GM23338 (cell line): ENCODE results near the gene AHDC1. TPM values are rescaled to one million over a fixed set of nuclear protein-coding genes. Genes with fewer than 3 reads are reported as not detected.
A peak's percentile ranks its signal among the peaks of the same experiment; 100 is the strongest.

Experiments used
- ATAC-seq: fragments of 200-7000 bp; cut with Tn5 transposase; 3 replicates; pipeline ENCODE4 v1.9.1; 2020
- DNase-seq: peaks from one replicate; pipeline ENCODE4 v3.0.0-alpha.2; 2015; ENCODE audit warnings: low spot score
- H2AFZ ChIP-seq: fragments of 200-600 bp; sonication (generic); 2 replicates; pipeline ENCODE4 v1.8.0; 2016; ENCODE audit warnings: antibody characterized with exemption, mild to moderate bottlenecking, moderate library complexity
- H3F3A ChIP-seq: fragments of 200-600 bp; sonication (generic); replicated peaks from 2 replicates; pipeline ENCODE4 v1.8.0; 2017; ENCODE audit warnings: antibody characterized with exemption, mixed run types, low read depth
- H3K27ac ChIP-seq: fragments of 200-600 bp; sonication (generic); 2 replicates; pipeline ENCODE4 v1.6.1; 2016; ENCODE audit warnings: low read depth
- H3K27me3 ChIP-seq: fragments of 200-600 bp; sonication (generic); 2 replicates; pipeline ENCODE4 v1.8.0; 2016; ENCODE audit warnings: mild to moderate bottlenecking, mixed run types, moderate library complexity; ENCODE audit not compliant: insufficient read depth
- H3K36me3 ChIP-seq: fragments of 200-600 bp; sonication (generic); 2 replicates; pipeline ENCODE4 v1.8.0; 2016; ENCODE audit warnings: mild to moderate bottlenecking; ENCODE audit not compliant: insufficient read depth
- H3K4me1 ChIP-seq: fragments of 200-600 bp; sonication (generic); 2 replicates; pipeline ENCODE4 v1.8.0; 2016; ENCODE audit warnings: mild to moderate bottlenecking, moderate library complexity; ENCODE audit not compliant: insufficient read depth
- H3K4me2 ChIP-seq: fragments of 200-600 bp; sonication (generic); 2 replicates; pipeline ENCODE4 v1.7.1; 2017; ENCODE audit warnings: mixed run types
- H3K4me3 ChIP-seq: fragments of 200-600 bp; sonication (generic); 2 replicates; pipeline ENCODE4 v1.6.1; 2016; ENCODE audit warnings: mixed run types
- H3K79me2 ChIP-seq: fragments of 200-600 bp; sonication (generic); replicated peaks from 2 replicates; pipeline ENCODE4 v1.8.0; 2017; ENCODE audit warnings: mild to moderate bottlenecking; ENCODE audit not compliant: insufficient read depth
- H3K9me2 ChIP-seq: fragments of 200-600 bp; sonication (generic); 2 replicates; pipeline ENCODE4 v1.8.0; 2017; ENCODE audit not compliant: insufficient read depth
- H4K20me1 ChIP-seq: fragments of 200-600 bp; sonication (generic); replicated peaks from 2 replicates; pipeline ENCODE4 v1.8.0; 2017; ENCODE audit warnings: mild to moderate bottlenecking; ENCODE audit not compliant: insufficient read depth
- H3K27ac Mint-ChIP-seq: 2 replicates; pipeline ENCODE4 v1.8.0; 2020; ENCODE audit warnings: inconsistent platforms, mild to moderate bottlenecking, moderate library complexity, mixed read lengths
- H3K27me3 Mint-ChIP-seq: 3 replicates; pipeline ENCODE4 v1.8.0; 2022; ENCODE audit warnings: low read depth, mild to moderate bottlenecking, moderate library complexity, mixed read lengths, inconsistent platforms; ENCODE audit not compliant: insufficient read depth, poor library complexity
- H3K36me3 Mint-ChIP-seq: 3 replicates; pipeline ENCODE4 v1.8.0; 2021; ENCODE audit warnings: low read depth, mild to moderate bottlenecking, inconsistent platforms, moderate library complexity, mixed read lengths
- H3K4me1 Mint-ChIP-seq: 3 replicates; pipeline ENCODE4 v1.8.0; 2020; ENCODE audit warnings: mild to moderate bottlenecking, inconsistent platforms, mixed read lengths
- H3K4me3 Mint-ChIP-seq: 3 replicates; pipeline ENCODE4 v1.8.0; 2021; ENCODE audit warnings: moderate library complexity, mild to moderate bottlenecking, inconsistent platforms, mixed read lengths
- H3K9me3 Mint-ChIP-seq: 3 replicates; pipeline ENCODE4 v1.8.0; 2020; ENCODE audit warnings: moderate library complexity, mild to moderate bottlenecking, inconsistent platforms, mixed read lengths
- CREB1 ChIP-seq: fragments of 250-450 bp; sonication (Bioruptor Pico); IDR thresholded peaks from 2 replicates; pipeline ENCODE4 v1.5.0; 2020; ENCODE audit warnings: low read depth, mild to moderate bottlenecking, moderate library complexity
- CTCF ChIP-seq, 2 experiments: fragments of 200-600 bp in 1 of 2; sonication (generic) in 1 of 2; conservative IDR thresholded peaks; 2 replicates each; pipeline versions ENCODE4 v1.5.1 to v1.6.1; 2016 to 2017; ENCODE audit warnings: antibody characterized with exemption in 2 of 2, low read depth in 2 of 2, mild to moderate bottlenecking in 2 of 2, moderate library complexity in 1 of 2
- ETS1 ChIP-seq: IDR thresholded peaks from 2 replicates; pipeline ENCODE4 v1.6.1; 2016; ENCODE audit warnings: antibody characterized with exemption
- NANOG ChIP-seq: IDR thresholded peaks from 2 replicates; pipeline ENCODE4 v1.6.1; 2016; ENCODE audit warnings: antibody characterized with exemption, borderline replicate concordance
- POLR2AphosphoS5 ChIP-seq: IDR thresholded peaks from 2 replicates; pipeline ENCODE4 v1.6.1; 2016; ENCODE audit warnings: antibody characterized with exemption, low read depth
- STAT1 ChIP-seq: IDR thresholded peaks from one replicate; pipeline ENCODE4 v1.6.1; 2016; ENCODE audit warnings: antibody characterized with exemption; ENCODE audit not compliant: unreplicated experiment
- ZNF462 ChIP-seq: fragments of 250-450 bp; sonication (Bioruptor Pico); IDR thresholded peaks from 2 replicates; pipeline ENCODE4 v1.5.0; 2020; ENCODE audit warnings: mild to moderate bottlenecking, moderate library complexity
- polyA plus RNA-seq: library from polyadenylated mRNA; unstranded; fragments of >200 nt; fragmentation: Nextera tagmentation; extraction: Ambion mirVana; gene quantifications from 2 replicates; pipeline ENCODE4 v1.2.1, GENCODE V29; 2016
- total RNA-seq: library from RNA; depleted of rRNA; stranded (reverse); fragments of >200 nt; shearing (Covaris generic); gene quantifications from 2 replicates; pipeline ENCODE4 v1.2.3, GENCODE V29; 2014

Gene AHDC1
- total and polyA plus RNA-seq, 2 experiments from 2014 or later = 8.3 to 22.2 TPM

GRCh38 chr1:27491748-27492700 lies 111.9 kb downstream of the AHDC1 start:
- Mint-ChIP-seq H3K9me3 (no peaks in the 10 kb centered on the region), H3K27ac (0 out of 2 replicates have a peak overlapping the region, but pooled peaks have one; percentile 23)

More at GRCh38 chr1:27491748-27492700, 111.9 kb downstream of the AHDC1 start:
- DNase-seq (no peak), ATAC-seq (no peak)
- no peak overlapping the region for H3K4me3 ChIP-seq
- no peaks in the 10 kb centered on the region for H3K36me3 Mint-ChIP-seq
- no peak overlapping the region; the same call in 1 of the 2 replicates for H3K27ac ChIP-seq
- peaks cover 10% of the 10 kb centered on the region for H3F3A ChIP-seq
- H3K4me3 Mint-ChIP-seq = no peak overlapping the region
- H3K4me2 ChIP-seq = no peak overlapping the region
- peak overlapping the region; percentile 52; the same call in 1 of the 2 replicates for H2AFZ ChIP-seq
- no peaks in the 10 kb centered on the region for H3K27me3 ChIP-seq
- peaks cover 20% of the 10 kb centered on the region for H3K4me1 ChIP-seq
- H3K9me2 ChIP-seq = no peaks in the 10 kb centered on the region
- peaks cover 24% of the 10 kb centered on the region for H3K79me2 ChIP-seq
- peaks cover 10% of the 10 kb centered on the region for H3K27me3 Mint-ChIP-seq
- H3K36me3 ChIP-seq = no peaks in the 10 kb centered on the region
- H3K4me1 Mint-ChIP-seq = peaks cover 42% of the 10 kb centered on the region
- 0 out of 2 replicates have a peak, but pooled peaks cover 4% of the 10 kb centered on the region for H4K20me1 ChIP-seq
- TF ChIP-seq NANOG (no peak), STAT1 (no peak), POLR2AphosphoS5 (no peak), ETS1 (no peak), CREB1 (no peak), CTCF (conservative IDR thresholded peaks at IDR 0.05; ENCODE audit: low read depth in 2 of 2) (no peak), ZNF462 (CRISPR knock-in tag) (no peak)
